ENCODE measurements around the gene SPATC1L.
"Not testable (repeated sequence)": the region's sequence is repeated elsewhere in the genome, so short reads cannot be mapped to it uniquely, and the experiment has no call there.

The SPATC1L gene

DNA sequence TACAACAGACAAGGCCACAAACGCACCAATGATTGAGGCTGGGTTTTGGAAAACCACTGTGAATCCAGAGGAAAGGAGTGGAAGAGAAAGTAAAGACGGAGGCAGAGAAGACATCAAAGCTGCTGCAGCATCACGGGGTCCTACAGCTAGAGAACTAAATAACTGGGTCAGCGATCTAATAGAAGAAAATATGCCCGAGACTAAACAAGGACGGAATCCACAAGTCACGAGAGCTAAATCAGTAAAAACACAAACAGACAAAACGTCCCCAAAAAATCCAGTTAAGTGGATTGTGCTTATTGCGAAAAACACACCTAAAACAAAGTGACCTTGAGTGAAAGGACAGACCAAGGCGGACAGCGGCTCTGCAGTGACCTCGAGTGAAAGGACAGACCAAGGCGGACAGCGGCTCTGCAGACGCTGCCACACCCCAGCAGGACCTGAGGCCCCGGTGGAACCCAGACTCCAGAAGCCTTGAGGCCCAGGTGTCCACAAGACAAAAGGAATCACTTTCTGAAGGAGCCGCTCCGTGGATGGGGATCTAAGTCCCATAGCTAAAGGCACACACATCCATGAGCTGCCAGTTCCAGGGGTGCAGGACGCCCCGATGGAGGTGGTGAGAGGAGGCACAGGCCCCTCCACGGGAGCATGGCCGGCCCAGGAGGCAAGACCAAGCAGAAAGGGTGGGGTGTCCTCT lies 34.9 kb downstream of the SPATC1L start:
- no peak for DNase-seq

DNA sequence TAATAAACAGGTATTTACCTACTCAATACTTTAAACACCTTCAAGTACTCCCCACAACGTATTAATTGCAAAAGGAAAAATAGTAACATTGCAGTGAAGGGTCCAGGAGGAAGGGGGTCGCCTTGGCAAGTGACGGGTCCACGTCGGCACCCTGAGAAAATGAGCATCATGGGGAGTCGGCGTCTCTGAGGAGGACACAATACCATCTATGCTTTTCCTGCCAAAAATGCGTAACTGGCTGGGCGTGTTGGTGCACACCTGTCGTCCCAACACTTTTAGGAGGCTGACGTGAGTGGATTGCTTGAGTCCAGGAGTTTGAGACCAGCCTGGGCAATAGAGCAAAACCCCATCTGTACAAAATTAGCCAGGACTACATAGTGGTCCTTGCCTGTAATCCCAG lies 36.2 kb downstream of the SPATC1L start:
- no peak for DNase-seq

DNA sequence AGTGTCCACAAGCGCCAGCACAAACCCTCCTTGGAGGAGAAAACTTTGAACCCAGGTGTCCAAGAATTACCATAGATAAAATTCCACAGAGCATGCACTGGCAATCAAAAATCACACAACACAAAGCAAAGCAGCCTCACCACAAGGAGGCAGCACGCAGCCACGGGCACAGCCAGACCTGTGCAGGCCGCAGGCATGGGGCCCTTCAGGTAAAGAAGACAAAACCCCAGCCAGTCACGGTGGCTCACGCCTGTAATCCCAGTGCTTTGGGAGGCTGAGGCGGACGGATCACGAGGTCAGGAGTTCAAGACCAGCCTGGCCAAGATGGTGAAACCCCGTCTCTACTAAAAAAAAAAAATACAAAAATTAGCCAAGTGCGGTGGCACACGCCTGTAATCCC lies 36.8 kb downstream of the SPATC1L start:
- not testable (repeated sequence) for DNase-seq

DNA sequence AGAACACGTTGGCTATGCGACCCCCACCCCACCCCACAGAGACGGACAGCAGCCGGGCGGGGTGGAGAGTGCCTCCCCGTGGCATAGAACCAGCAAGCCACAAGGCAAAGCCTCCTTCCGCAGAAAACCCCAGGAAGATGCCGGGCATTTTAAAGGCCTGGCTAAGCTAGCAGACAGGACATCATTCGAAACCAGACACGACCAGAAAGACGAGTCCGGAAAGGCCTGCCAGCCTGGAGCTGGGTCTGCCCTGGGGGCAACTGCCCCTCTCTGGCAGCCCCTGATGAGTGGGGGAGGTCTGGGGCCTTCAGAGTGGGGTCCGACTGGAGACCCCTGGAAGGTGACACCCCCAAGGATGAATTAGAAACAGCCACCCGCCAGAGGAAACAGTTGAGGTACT lies 37.4 kb downstream of the SPATC1L start:
- DNase-seq: no peak

DNA sequence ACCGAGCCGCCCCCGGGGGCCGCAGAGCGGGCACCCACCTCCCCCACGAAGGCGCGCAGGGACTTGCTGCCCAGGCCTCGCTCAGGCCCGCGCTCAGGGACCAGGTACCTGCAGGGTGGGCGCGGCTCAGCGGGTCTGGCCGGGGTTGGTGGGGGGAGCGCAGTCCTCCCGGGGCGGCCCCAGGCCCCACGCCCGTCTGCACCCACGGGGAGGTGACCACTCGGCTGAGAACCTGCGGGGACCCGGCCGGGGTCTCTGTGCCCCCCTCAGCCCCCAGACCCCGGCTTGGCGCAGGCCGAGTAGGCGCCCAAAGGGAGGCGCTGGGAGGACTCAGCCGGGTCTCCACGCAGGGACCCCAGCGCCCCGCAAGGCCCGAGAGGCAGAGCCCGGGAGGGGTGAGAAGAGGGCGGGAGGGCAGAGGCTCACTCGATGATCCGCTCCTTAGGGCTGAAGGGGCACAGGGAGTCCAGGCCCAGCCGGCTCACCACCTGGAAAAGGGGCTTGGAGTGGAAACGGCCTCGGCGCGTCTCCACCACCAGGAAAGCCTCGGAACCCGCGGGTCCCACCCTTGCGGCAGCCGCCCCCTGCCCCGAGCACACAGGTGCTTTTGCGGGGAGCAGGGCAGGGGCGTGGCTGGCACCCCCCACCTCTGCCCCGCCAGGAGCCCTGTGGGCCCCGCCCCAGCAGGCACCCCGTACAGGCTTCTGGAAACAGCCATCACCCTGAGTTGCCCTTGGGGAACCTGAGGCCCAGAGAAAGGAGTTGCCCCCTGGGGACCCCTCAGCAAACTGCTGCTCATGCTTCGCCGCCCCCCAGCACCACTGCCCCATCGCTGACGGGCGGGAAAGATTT lies 38.2 kb downstream of the SPATC1L start:
- no peak for DNase-seq

DNA sequence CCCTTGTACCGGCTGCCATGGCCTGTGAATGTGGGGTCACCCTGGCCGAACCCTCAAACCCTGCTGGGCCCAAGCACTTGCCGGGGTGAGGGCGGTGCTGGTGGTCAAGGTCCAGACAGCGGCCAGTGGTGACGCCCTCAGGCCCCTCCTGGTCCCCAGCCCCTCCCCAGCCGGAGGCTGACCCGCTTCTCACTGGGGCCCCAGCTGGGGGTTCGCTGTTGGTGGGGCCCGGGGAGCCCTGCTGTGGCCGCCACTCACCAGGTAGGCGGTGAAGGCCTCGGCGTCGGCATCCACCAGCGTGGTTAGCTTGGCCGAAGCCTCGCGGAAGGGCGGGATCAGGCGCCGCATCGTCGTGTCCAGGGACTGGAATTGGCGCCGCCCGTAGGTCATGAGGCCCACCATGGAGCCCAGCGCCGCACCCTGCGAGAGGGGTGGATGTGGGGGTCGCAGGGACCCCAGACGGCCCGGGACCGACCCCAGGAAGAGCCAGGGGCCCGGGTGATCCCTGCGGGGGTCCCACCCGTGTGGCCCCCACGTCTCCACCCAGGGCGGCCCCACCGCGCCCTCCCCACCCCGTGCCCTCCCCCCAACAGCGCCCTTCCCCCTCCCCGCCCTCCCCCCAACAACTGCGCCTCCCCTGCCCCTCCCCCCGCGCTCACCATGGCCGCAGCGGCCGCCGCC lies 39.0 kb downstream of the SPATC1L start:
- no peak for DNase-seq

DNA sequence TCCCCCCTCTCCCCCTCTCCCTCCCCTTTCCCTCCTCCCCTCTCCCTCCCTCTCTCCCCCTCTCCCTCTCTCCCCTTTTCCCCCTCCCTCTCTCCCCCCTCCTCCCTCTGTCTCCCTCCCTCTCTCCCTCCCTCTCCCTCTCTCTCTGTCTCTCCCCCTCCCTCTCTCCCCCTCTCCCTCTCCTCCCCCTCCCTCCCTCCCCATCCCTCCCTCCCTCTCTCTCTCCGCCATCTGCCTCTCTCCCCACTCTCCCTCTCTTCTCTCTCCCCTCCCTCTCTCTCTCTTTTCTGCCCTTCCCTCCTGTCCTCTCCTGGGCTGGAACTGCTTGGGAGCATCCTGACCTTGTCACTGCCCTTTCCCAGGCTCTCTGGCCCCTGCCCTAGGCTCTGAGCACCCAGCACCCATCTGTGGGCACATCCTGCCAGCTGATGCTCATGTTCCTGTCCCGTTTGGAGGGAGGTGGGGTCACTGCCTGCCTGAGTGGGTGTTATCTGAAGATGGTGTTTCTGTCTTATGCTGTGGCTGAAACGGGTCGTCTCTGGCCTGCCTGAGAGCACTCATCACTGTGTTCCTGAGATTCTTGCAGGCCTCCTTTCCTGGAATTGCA lies 39.7 kb downstream of the SPATC1L start:
- DNase-seq: no peak

DNA sequence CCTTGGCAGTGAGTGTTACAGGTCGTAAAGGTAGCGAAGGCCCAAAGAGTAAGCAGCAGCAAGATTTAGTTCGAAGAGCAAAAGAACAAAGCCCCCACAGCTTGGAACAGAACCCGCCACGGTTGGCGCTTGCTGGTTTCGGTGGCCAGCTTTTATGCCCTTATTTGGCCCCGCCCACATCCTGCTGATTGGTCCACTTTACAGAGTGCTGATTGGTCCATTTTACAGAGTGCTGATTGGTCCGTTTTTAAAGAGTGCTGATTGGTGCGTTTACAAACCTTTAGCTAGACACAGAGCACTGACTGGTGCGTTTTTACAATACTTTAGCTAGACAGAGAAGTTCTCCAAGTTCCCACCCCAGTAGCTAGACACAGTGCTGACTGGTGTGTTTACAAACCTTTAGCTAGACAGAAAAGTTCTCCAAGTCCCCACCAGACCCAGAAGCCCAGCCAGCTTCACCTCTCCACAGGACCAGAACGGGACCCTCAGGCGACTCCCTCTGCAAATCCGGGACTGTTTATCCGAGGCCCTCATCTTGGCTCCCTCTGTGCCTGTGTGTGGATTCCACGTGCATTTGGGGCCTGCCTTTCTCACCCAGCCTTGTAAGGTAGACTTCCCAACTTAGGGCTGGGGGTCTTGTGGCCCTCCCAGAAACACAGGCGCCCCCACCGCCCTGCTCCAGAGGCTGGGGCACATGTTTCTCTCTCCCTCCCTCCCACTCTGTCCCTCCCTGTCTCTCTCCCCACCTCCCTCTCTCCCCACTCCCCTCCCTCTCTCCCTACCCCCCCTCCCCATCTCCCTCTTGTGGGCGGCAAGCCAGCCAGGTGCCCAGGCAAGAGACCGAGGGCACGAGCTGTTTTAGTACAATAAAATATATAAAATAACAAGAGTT lies 41.4 kb downstream of the SPATC1L start:
- no peak for DNase-seq

DNA sequence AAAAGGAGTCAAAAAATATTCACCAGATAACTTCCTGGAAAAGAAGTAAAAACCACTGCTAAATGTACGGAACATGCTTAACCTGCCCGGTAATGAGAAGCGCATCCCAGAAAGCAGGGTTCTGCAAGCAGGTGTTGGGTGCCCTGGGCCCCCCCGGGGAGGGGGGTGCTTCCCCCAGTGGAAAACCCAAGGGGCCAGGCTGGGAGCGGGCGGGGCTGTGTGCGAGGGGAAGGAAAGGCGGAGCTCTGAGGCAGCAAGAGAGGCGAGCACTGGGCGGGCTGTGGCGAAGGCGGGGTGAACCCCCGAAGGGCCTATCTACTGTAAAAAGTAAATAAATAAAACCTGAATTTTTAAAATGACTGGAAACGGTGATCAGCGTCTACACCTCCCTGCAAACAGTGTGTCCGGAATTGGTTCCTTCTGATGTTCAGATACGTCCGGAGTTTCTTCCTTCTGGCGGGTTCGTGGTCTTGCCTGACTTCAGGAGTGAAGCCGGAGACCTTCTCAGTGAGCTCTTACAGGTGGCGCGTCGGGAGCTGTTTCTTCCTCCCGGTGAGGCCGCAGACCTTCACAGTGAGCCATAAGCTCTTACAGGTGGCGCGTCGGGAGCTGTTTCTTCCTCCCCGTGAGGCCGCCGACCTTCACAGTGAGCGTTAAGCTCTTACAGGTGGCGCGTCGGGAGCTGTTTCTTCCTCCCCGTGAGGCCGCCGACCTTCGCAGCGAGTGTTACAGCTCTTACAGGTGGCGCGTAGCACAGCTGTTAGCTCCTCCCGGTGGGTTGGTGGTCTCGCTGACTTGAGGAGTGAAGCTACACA lies 42.3 kb downstream of the SPATC1L start:
- no peak for DNase-seq

DNA sequence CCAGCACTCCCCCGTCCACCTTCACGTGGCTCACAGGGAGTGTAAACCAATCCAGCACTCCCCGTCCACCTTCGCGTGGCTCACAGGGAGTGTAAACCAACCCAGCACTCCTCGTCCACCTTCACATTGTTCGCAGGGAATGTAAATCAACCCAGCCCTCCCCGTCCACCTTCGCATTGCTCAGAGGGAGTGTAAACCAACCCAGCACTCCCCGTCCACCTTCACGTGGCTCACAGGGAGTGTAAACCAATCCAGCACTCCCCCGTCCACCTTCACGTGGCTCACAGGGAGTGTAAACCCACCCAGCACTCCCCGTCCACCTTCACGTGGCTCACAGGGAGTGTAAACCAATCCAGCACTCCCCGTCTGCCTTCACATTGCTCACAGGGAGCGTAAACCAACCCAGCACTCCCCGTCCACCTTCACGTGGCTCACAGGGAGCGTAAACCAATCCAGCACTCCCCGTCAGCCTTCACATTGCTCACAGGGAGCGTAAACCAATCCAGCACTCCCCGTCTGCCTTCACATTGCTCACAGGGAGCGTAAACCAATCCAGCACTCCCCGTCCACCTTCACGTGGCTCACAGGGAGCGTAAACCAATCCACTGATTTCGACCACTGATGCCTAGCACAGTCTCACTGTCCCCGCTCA lies 43.8 kb downstream of the SPATC1L start:
- DNase-seq: not testable (repeated sequence)

DNA sequence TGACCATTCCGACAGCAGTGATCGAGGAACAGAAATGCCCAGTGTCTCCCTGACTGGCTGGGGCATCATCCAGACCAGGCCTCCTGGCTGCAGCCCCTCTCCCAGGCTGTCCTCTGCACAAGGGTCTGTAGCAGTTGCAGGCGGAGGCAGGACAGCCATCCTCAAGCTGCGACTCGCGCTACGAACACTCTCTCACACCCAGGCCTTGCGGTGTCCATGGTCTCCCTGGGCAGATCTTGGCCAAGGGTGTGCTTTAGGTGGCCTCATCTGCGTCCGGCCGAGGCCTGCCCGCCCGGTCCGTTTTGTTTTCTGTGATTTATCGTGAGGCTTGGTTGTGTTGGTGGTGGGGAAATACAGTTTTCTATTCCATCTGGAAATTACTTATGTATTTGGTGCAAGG lies 44.6 kb downstream of the SPATC1L start:
- DNase-seq: no peak

DNA sequence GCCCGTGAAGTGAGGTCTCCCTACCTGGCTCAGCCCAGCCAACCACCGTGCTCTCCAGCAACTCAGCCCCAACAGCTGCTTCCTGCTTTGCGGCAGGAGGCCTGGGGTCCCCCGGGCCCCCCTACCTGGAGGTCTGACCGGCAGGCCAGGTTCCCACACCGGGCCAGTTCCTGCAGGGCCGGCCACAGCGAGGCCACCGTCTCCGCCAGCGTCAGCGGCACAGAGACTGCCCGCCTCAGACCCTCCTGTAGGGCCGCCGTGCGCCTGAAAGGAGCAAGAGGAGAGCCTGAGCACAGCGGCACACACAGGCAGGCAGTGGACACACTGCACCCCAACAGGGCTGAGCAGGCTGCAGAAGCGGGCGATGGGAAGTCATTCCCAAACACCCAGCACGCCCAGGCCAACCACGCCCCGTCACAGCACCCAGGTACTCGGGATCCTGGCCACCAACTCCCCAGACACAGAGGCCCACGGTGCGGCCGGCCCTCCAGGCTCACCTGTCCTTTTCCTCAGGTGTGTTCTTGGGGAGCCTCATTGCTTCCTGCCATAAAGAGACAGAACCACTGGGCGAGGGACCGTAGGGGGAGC lies 45.8 kb downstream of the SPATC1L start:
- DNase-seq: no peak

DNA sequence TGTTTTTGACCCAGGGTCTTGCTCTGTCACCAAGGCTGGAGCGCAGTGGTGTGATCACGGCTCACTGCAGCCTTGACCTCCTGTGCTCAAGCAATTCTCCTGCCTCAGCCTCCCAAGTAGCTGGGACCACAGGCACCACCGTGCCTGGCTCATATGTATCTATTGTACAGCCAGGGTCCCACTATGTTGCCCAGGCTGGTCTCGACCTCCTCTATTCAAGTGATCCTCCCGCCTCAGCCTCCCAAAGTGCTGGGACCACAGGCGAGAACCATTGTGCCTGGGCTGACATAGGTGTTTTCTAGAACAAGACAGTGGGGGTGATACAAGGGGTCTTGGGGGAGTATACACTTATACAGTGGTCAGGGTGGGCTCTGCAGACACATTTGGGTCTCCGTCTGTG lies 46.4 kb downstream of the SPATC1L start:
- DNase-seq: no peak

DNA sequence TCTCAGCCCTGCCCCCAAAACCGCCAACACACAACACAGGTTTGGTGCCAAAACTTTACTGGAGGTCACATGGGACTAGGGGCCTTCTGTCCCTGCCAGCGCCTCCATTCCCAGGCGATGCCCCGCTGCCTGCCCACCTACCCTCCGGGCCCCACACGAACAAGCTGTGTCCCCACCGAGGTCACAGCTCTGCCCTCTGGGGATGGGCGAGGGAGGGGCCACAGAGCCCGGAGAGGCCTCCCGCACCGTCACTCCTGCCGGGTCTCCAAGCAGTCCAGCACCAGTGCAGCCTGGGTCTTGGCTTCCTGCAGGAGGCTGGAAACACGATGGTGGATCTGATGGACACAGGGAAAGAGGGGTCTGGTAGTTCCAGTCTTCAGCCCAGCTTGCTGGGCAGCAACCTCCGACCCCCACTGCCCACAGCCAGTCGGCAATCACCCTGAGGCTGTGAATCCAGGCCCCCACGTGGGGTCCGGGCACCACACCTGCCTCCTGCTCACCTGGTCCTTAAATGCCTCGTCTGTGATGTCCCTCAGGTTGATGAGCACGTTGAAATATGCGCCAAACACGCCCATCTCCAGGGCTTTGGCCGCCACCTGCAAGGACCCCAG lies 47.4 kb downstream of the SPATC1L start:
- no peak for DNase-seq

DNA sequence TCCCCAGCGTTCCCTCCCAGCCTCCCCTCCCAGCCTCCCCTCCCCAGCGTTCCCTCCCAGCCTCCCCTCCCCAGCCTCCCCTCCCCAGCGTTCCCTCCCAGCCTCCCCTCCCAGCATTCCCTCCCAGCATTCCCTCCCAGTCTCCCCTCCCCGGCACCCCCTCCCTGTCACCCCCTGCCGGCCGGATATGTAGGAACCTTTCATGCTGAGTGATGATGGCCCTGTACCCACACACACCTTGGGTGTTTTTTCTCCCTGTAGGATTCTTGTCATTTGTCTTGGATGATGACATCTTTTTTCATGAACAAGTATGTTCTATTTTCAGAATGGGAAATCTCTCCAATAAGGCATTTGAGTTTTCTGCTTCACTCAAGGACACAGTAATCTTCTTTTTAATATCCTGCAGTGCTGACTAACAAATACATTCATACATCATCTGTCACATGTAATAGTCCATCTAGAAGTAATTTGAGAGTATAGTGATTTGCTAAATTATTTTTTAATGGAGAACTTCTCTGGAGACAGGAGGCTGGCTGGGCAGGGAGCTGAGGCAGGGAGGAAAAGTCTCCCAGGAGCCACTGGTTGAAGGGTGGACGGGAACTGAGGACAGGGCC lies 48.4 kb downstream of the SPATC1L start:
- DNase-seq: peak; percentile 1

DNA sequence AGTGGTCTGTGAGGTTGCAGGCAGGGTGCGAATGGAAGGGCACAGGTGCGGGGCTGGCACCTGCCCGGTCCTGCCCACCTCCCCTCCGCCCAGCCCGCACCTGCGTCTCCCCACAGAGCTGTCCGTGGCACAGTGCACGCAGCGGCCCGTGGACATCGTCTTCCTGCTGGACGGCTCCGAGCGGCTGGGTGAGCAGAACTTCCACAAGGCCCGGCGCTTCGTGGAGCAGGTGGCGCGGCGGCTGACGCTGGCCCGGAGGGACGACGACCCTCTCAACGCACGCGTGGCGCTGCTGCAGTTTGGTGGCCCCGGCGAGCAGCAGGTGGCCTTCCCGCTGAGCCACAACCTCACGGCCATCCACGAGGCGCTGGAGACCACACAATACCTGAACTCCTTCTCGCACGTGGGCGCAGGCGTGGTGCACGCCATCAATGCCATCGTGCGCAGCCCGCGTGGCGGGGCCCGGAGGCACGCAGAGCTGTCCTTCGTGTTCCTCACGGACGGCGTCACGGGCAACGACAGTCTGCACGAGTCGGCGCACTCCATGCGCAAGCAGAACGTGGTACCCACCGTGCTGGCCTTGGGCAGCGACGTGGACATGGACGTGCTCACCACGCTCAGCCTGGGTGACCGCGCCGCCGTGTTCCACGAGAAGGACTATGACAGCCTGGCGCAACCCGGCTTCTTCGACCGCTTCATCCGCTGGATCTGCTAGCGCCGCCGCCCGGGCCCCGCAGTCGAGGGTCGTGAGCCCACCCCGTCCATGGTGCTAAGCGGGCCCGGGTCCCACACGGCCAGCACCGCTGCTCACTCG lies 52.2 kb downstream of the SPATC1L start:
- DNase-seq: no peak

DNA sequence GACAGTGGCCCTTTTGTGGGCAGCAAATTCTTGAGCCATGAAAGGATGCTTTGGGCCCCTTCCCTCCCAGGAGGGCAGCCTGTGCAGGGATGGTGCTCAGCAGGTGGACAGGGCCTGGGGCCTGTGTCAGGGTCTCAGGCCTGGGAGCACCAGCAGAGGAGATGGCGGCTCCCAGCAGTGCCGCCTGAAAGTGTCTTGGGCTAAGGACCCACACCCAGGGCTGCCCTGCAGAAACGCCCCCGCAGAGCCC lies 52.7 kb downstream of the SPATC1L start:
- DNase-seq: no peak

DNA sequence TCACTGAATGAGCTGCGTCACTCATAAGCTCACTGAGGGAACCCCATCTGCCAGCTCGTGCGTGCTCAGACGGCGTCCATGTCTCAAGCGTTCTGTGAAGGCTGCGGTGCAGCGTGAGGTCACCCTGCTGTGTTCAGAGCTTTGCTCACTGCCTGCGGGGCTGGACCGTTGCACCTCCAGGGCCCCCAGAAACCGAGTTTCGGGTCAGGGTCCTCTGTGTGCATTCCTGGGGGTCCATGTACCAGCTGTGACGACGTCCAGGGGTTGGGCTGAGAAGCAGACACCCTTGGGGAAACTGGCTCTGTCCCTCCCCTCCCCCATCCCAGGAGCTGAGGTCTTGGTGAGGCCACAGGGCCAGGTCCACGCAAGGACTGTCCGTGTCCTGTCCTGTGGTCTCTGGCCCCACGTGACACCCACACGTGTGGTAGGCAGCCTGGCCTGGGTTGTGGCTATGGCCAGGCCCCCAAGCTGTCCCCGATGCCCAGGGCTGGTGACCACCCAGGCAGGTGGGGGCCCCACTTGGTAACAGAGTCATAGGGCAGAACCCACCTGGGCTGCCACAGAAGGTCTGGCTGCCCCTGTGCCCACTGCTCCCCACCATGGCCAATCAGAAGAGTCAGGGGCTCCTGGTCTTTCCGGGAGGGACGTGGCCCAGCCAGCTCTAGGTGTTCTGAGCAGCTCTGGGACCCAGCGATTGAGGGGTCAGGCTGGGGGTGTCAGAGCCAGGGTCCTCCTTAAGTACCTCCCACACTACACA lies 53.2 kb downstream of the SPATC1L start:
- DNase-seq: no peak
